NCI-H187 (cell line): ENCODE measurements around the gene SLC35F3.
A peak's percentile ranks its signal among the peaks of the same experiment; 100 is the strongest.
"Not testable (repeated sequence)": the region's sequence is repeated elsewhere in the genome, so short reads cannot be mapped to it uniquely, and the experiment has no call there.

Experiments
- DNase-seq, 2 experiments: peaks; one replicate each; lab custom pipeline; 2025; lab: John Stamatoyannopoulos, UW

SLC35F3 gene

GRCh38 chr1:234222561-234223280 lies 318.2 kb downstream of the SLC35F3 start:
- DNase-seq: no peak

DNA sequence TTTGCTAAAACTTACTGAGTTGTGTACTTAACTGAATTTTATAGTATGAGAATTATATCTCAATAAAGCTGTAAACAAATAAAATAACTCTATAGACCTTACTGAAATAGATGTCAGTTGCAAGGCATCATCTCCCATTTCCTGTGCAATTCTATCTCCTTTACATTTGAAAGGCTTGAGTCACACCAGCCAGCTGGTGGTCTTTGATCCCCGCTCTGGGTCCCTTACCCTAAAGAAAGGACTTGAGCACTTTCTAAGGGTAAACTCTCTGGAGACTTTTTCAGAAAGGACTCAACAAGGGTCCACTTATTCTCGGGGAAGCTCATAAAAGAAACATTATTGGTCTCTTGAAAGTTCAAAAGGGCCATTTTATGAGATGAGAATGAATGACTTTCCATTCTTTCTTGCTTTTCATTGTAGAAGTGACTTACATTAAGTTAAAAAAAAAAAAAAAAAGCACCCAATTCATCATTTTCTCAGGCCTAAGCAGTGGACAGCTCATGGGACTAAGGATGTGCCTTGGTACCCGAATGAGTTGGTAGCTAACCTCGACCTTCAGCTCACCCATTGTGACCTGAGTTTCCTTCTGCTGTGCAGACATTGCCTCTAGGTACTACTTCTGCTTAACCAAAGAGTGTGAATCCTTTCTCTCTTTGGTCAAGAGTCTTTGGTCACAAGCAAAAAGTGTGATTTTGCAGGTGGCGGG lies 321.8 kb downstream of the SLC35F3 start:
- DNase-seq: no peak

- DNase-seq: no peak
Observed at GRCh38 chr1:234226819-234227165, 322.3 kb downstream of the SLC35F3 start.

GRCh38 chr1:234229581-234230387 lies 325.3 kb downstream of the SLC35F3 start:
- no peak for DNase-seq

GRCh38 chr1:234230414-234230862 lies 326.0 kb downstream of the SLC35F3 start:
- DNase-seq: peak; percentile 11 to 23

DNA sequence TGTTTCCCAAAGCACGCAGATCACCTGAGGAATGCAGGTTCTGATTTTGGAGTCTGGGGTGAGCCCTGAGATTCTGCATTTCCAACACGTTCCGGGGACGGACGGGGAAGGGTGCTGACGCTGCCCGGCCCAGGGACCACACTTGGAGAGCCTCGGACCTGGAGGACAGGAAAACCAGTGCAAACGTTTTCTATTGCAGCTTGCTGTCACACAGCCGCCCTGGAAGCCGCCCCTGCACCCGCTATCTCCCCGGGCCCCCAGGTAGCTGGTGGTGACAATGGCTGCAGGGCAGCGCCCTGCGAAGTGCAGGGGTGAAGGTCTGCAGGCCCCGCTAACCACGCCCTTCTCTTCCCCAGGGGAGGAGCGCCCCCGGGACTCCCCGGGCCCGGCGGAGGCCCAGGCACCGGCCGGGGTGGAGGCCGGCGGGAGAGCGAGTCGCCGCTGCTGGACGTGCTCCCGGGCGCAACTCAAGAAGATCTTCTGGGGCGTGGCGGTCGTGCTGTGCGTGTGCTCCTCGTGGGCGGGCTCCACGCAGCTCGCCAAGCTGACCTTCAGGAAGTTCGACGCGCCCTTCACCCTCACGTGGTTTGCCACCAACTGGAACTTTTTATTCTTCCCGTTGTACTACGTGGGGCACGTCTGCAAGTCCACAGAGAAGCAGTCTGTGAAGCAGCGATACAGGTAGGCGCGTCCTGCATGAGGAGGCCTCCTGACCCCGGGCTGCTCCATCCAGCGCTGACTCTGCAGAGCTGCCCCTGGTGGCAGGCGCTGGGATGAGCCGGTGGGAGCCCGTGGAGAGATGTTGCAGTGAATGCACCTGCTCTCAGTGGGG lies 326.8 kb downstream of the SLC35F3 start:
- DNase-seq: no peak

DNA sequence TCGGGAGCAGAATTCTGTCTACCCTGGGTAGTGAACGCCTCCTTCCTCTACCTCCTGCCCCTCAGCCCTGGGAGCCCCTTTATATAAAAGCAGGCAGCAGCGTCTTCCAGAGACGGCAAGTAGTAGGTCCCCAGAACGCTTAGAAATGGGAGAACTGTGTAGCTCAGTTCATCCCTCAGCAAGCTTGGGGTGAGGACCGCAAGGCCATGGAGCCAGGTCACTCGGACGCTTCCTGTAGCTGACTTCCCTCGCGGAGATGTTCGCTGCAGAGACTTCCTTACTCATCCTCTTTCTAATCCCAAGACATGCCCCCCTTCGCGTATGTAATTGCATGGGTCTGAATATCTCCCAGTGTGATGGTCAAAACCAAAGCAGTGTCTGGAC lies 327.4 kb downstream of the SLC35F3 start:
- DNase-seq: no peak

DNA sequence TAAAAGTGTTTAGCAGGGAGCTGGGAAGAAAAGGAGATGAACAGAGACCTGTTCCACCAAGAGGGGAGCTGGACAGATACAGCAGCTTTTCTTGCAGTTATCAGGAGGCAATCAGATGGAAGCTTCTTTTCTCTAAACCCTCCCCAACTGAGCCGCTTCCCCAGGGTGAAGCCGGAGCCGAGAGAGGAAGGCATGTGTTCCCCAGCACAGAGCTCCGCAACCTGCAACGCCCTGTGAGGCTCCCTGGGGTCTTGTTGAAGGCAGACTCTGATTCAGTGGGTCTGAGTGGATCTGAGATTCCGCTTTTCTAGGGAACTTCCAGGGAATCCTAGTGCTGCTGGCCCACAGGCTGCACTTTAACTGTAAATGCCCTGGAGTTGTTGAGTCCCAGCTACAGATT lies 329.7 kb downstream of the SLC35F3 start:
- no peak for DNase-seq

DNA sequence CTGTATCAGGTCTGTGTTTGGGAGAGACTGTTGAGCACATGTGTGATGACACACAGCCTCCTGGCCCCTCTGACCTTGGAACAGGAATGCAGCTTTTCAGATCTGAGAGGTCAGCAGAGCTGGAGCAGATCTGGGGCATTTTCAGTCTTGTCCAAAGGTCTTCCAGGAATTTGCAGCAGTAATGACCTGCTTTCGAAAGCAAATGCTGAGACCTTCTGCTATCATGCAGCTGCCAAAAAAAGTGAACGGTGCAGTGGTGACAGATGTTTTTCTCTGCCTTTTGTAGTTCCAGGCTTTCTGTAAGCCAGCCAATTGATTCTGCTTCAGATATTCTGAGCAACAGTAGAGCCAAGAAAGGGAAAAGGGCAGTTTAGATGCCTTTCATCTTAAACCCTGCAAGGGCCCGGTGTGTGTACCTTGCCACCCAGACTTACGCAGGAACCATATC lies 331.0 kb downstream of the SLC35F3 start:
- DNase-seq: no peak

GRCh38 chr1:234237393-234237792 lies 332.9 kb downstream of the SLC35F3 start:
- DNase-seq: no peak

DNA sequence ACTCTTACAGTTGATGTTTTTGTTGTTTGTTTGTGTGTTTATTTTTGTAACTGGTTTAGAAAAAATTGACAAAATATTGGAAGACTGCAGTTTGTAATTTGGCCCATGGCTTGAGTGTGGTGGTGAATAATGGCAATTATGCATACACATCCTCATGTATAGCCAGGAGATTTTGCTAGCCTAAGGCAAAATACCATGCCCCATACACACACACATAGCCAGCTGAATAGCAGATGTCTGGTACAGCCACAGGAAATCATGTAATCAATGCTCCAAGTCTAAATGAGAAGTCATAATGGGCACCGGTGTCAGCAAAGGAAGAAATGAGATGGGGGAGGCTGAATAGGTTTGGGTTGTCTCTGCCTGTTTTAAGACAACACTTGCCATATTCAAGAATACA lies 333.6 kb downstream of the SLC35F3 start:
- DNase-seq: no peak

DNA sequence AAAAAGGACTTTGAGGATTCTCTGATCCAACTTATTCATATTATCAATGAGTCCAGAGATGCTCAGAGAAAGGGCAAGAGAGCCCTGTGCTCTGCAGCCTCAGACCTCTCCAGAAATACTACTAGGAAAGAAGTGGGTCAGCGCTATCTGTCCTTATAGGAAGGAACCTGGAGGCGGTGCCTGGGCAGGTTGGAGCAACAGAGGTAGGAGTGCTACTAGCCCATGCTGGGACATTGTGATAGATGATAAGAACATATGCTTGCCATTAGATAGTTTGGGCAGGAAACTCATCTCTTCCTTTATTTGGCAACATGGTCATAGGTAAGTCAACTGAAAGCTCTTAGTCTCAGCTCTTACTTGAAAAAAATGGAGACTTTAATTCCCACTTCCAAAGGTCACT lies 335.0 kb downstream of the SLC35F3 start:
- no peak for DNase-seq

DNA sequence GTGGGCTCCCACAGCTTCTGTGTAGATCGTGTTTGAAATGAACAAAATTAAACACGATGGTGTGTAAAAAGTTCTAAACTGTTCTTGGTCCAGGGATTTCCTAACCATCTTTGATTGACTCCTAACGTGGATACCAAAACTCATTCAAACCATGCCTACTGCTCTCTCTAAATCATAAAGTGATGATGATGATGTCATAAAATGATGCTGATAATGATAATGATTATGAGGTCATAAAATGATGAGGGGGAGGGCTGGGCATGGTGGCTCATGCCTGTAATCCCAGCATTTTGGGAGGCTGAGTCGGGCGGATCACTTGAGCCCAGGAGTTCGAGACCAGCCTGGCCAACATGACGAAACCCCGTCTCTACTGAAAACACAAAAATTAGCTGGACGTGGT lies 335.5 kb downstream of the SLC35F3 start:
- no peak for DNase-seq

GRCh38 chr1:234240680-234241079 lies 336.2 kb downstream of the SLC35F3 start:
- no peak for DNase-seq

- no peak for DNase-seq
Observed at GRCh38 chr1:234241941-234242490, 337.5 kb downstream of the SLC35F3 start.

- DNase-seq: no peak
Observed at GRCh38 chr1:234243521-234244260, 339.2 kb downstream of the SLC35F3 start.

DNA sequence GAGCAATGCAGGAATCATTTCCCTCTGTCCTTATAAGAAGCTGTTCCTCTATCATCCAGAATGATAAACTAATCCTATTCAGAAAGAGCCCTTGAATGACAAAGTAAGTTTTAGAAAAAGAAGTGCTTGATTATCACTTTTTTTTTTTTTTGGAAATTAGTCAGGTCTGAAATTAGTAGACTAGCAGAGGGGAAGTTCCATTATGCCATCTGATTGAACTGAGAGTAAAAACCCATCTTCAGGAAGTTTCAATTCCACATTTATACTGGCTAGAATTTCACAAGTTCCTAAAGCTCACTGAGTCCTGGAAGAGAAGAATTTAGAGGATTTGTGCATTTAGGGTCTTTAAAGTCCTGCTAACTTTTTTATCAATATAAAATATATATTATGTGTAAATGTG lies 340.0 kb downstream of the SLC35F3 start:
- no peak for DNase-seq

DNA sequence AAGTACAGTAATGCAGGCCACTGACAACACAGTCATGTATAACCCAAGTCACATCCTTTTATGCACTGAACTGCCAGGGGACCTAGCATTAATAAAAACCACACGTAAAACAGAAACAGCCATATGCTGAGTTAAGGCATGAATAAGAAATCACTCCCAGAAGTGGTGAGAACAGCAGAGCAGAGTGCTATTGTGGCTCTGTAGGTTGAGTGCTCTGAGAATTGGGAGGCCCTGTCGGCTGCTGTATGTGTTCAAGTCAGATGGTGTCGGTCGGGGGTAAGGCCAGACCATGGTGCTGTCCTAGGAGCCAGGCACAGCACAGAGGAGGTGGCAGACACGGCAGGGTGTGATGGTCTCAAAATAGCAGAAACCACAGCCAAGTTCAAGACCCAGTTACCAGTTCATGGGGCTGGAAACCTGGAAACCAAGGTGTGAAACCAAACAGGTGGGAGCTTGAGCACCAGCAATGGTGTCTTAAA lies 342.2 kb downstream of the SLC35F3 start:
- no peak for DNase-seq

DNA sequence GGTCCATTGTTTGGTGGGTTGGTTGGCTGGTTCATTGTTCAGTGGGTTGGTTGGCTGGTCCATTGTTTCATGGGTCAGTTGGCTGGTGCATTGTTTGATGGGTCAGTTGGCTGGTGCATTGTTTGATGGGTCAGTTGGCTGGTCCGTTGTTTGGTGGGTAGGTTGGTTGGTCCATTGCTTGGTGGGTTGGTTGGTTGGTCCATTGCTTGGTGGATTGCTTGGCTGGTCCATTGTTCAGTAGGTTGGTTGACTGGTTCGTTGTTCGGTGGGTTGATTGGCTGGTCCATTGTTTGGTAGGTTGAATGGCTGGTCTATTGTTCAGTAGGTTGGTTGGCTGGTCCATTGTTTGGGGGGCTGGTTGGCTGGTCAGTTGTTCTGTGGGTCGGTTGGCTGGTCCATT lies 343.3 kb downstream of the SLC35F3 start:
- DNase-seq: not testable (repeated sequence)

GRCh38 chr1:234250747-234251146 lies 346.3 kb downstream of the SLC35F3 start:
- DNase-seq: no peak

- no peak for DNase-seq
Observed at GRCh38 chr1:234253732-234254131, 349.3 kb downstream of the SLC35F3 start.
